IMR-90 (cell line): ENCODE data around the gene ENAH. TPM values are rescaled to one million over a fixed set of nuclear protein-coding genes. Genes with fewer than 3 reads are reported as not detected.
A peak's percentile ranks its signal among the peaks of the same experiment; 100 is the strongest.

ENCODE experiments used
- ATAC-seq: fragments of 200-7000 bp; cut with Tn5 transposase; 2 replicates; pipeline ENCODE4 v1.9.1; 2020; ENCODE audit warnings: low read depth, mild to moderate bottlenecking, moderate library complexity
- BruUV-seq: library from RNA; stranded (reverse); fragments of 400-500 nt; replicated peaks from 2 replicates; lab custom pipeline; 2021; lab: Mats Ljungman, UMichigan
- CTCF ChIA-PET: fragments of 300-600 bp; formaldehyde crosslinking; extraction: SDS; loops from one replicate; lab custom pipeline; 2021; ENCODE audit warnings: antibody characterized with exemption; lab: Yijun Ruan, JAX
- POLR2A ChIA-PET: fragments of 300-600 bp; sonication (Branson Sonifier 250); formaldehyde crosslinking; loops from one replicate; lab custom pipeline; 2022; ENCODE audit warnings: antibody characterized with exemption; ENCODE audit not compliant: unreplicated experiment; lab: Charles Lee
- DNase-seq: peaks from one replicate; pipeline ENCODE4 v3.0.0; 2013
- H2AFZ ChIP-seq: replicated peaks from 2 replicates; pipeline ENCODE3; 2013; ENCODE audit warnings: low read length, mild to moderate bottlenecking; ENCODE audit not compliant: poor library complexity
- H2AK5ac ChIP-seq: 2 replicates; pipeline ENCODE4 v1.6.1; 2013; ENCODE audit warnings: low read depth, low read length, inconsistent platforms
- H2AK9ac ChIP-seq: replicated peaks from 2 replicates; pipeline ENCODE3; 2013; ENCODE audit warnings: mild to moderate bottlenecking, low read depth, low read length, moderate library complexity; ENCODE audit not compliant: poor library complexity
- H2BK120ac ChIP-seq: 2 replicates; pipeline ENCODE4 v1.6.1; 2013; ENCODE audit warnings: low read depth, low read length, inconsistent platforms
- H2BK15ac ChIP-seq: 3 replicates; pipeline ENCODE4 v1.6.1; 2013; ENCODE audit warnings: low read depth, low read length, inconsistent platforms
- H2BK20ac ChIP-seq: 2 replicates; pipeline ENCODE4 v1.6.1; 2013; ENCODE audit warnings: low read depth, mild to moderate bottlenecking, inconsistent platforms, low read length, moderate library complexity
- H2BK5ac ChIP-seq: 2 replicates; pipeline ENCODE4 v1.6.1; 2013; ENCODE audit warnings: mild to moderate bottlenecking, low read depth, low read length, inconsistent platforms; ENCODE audit not compliant: poor library complexity, severe bottlenecking
- H3K14ac ChIP-seq: replicated peaks from 2 replicates; pipeline ENCODE4 v1.6.1; 2013; ENCODE audit warnings: low read depth, low read length, inconsistent platforms
- H3K18ac ChIP-seq: 2 replicates; pipeline ENCODE4 v1.6.1; 2013; ENCODE audit warnings: low read depth, low read length, control low read depth
- H3K23ac ChIP-seq: 2 replicates; pipeline ENCODE4 v1.6.1; 2013; ENCODE audit warnings: low read depth, low read length, inconsistent platforms
- H3K27ac ChIP-seq: 2 replicates; pipeline ENCODE4 v1.5.1; 2013; ENCODE audit warnings: mild to moderate bottlenecking, control low read depth, low read length; ENCODE audit not compliant: insufficient read depth
- H3K27me3 ChIP-seq: 2 replicates; pipeline ENCODE4 v1.6.1; 2013; ENCODE audit warnings: low read length; ENCODE audit not compliant: control insufficient read depth, insufficient read depth
- H3K36me3 ChIP-seq: 2 replicates; pipeline ENCODE4 v1.6.1; 2013; ENCODE audit warnings: low read length, mixed read lengths; ENCODE audit not compliant: control insufficient read depth, insufficient read depth
- H3K4ac ChIP-seq: 2 replicates; pipeline ENCODE4 v1.6.1; 2013; ENCODE audit warnings: low read depth, low read length, inconsistent platforms
- H3K4me1 ChIP-seq: 2 replicates; pipeline ENCODE4 v1.6.1; 2013; ENCODE audit warnings: low read length, mixed read lengths; ENCODE audit not compliant: control insufficient read depth, insufficient read depth
- H3K4me2 ChIP-seq: 2 replicates; pipeline ENCODE4 v1.6.1; 2013; ENCODE audit warnings: low read depth, mild to moderate bottlenecking, control low read depth, low read length, moderate library complexity
- H3K4me3 ChIP-seq: 2 replicates; pipeline ENCODE4 v1.5.1; 2013; ENCODE audit warnings: low read depth, mild to moderate bottlenecking, control low read depth, low read length, moderate library complexity; ENCODE audit not compliant: insufficient read depth
- H3K56ac ChIP-seq: 2 replicates; pipeline ENCODE4 v1.6.1; 2013; ENCODE audit warnings: low read length, inconsistent platforms; ENCODE audit not compliant: insufficient read depth; ENCODE audit errors: extremely low read depth
- H3K79me1 ChIP-seq, 2 experiments: 2 replicates each; pipeline ENCODE4 v1.6.1; 2013; ENCODE audit warnings: low read length in 2 of 2, inconsistent platforms in 1 of 2, low read depth in 1 of 2
- H3K9ac ChIP-seq: 2 replicates; pipeline ENCODE4 v1.6.1; 2013; ENCODE audit warnings: low read depth, low read length, control low read depth
- H3K9me1 ChIP-seq: 2 replicates; pipeline ENCODE4 v1.6.1; 2013; ENCODE audit warnings: low read length, inconsistent platforms; ENCODE audit not compliant: insufficient read depth
- H3K9me3 ChIP-seq: 2 replicates; pipeline ENCODE4 v1.6.1; 2013; ENCODE audit warnings: low read length; ENCODE audit not compliant: control insufficient read depth, insufficient read depth
- H4K20me1 ChIP-seq: 2 replicates; pipeline ENCODE4 v1.6.1; 2013; ENCODE audit warnings: low read length, inconsistent platforms; ENCODE audit not compliant: insufficient read depth
- H4K5ac ChIP-seq: 2 replicates; pipeline ENCODE4 v1.6.1; 2013; ENCODE audit warnings: mild to moderate bottlenecking, low read depth, low read length, control low read depth
- H4K8ac ChIP-seq, 2 experiments: 2 replicates each; pipeline ENCODE4 v1.6.1; 2013; ENCODE audit warnings: low read depth in 2 of 2, low read length in 2 of 2, control low read depth in 1 of 2, inconsistent platforms in 1 of 2
- H4K91ac ChIP-seq: 2 replicates; pipeline ENCODE4 v1.6.1; 2013; ENCODE audit warnings: low read depth, low read length, inconsistent platforms; ENCODE audit not compliant: insufficient read depth
- BHLHE40 ChIP-seq: fragments of 150-350 bp; IDR thresholded peaks from 2 replicates; pipeline ENCODE4 v1.6.1; 2016; ENCODE audit warnings: mild to moderate bottlenecking, low read depth, low read length
- CEBPB ChIP-seq: IDR thresholded peaks from 2 replicates; pipeline ENCODE4 v1.6.1; 2012; ENCODE audit warnings: low read depth, low read length, improper control_type of control experiment
- CTCF ChIP-seq: conservative IDR thresholded peaks from 2 replicates; pipeline ENCODE4 v1.5.1; 2012; ENCODE audit warnings: mild to moderate bottlenecking, low read depth, low read length, improper control_type of control experiment
- ELK1 ChIP-seq: fragments of 150-350 bp; IDR thresholded peaks from 2 replicates; pipeline ENCODE4 v1.6.1; 2016; ENCODE audit warnings: low read depth, mild to moderate bottlenecking, low read length, moderate library complexity, borderline replicate concordance
- MAZ ChIP-seq: IDR thresholded peaks from 2 replicates; pipeline ENCODE4 v1.6.1; 2012; ENCODE audit warnings: low read depth, mild to moderate bottlenecking, low read length, improper control_type of control experiment, moderate library complexity, borderline replicate concordance
- MXI1 ChIP-seq: IDR thresholded peaks from 2 replicates; pipeline ENCODE4 v1.6.1; 2012; ENCODE audit warnings: low read depth, mild to moderate bottlenecking, low read length, moderate library complexity, borderline replicate concordance
- NFE2L2 ChIP-seq: fragments of 150-350 bp; IDR thresholded peaks from 2 replicates; pipeline ENCODE4 v1.6.1; 2016; ENCODE audit warnings: low read depth, mild to moderate bottlenecking, low read length
- RAD21 ChIP-seq: IDR thresholded peaks from 2 replicates; pipeline ENCODE4 v1.6.1; 2012; ENCODE audit warnings: low read length, improper control_type of control experiment
- RFX5 ChIP-seq: IDR thresholded peaks from 2 replicates; pipeline ENCODE4 v1.8.0; 2012; ENCODE audit warnings: low read depth, mild to moderate bottlenecking, low read length, moderate library complexity
- SMC3 ChIP-seq: fragments of 150-350 bp; IDR thresholded peaks from 2 replicates; pipeline ENCODE4 v1.6.1; 2016; ENCODE audit warnings: low read depth, mild to moderate bottlenecking, antibody characterized with exemption, low read length, moderate library complexity
- USF2 ChIP-seq: fragments of 150-350 bp; IDR thresholded peaks from 2 replicates; pipeline ENCODE4 v1.6.1; 2017; ENCODE audit warnings: mild to moderate bottlenecking, antibody characterized with exemption, low read length, low read depth
- WGBS, 2 experiments: methylation state at CpG; one replicate each; pipeline versions ENCODE4 v1.1.5 to v1.1.7; 2013; ENCODE audit warnings: missing lambda C conversion rate in 2 of 2; ENCODE audit not compliant: insufficient read length in 1 of 2; ENCODE audit errors: extremely low coverage in 2 of 2; 5-methylcytosine and 5-hydroxymethylcytosine counted together
- dilution Hi-C: fragments of 300-500 bp; cut with HindIII; formaldehyde crosslinking; loops from one replicate; pipeline ENCODE4 v1.14.3; 2018; ENCODE audit warnings: low sequenced_read_pairs; ENCODE audit not compliant: unreplicated experiment
- in situ Hi-C: fragments of 300-500 bp; cut with MboI; formaldehyde crosslinking; loops from 3 replicates; pipeline ENCODE4 v1.14.3; 2019; ENCODE audit warnings: low sequenced_read_pairs, inconsistent platforms, mixed read lengths
- intact Hi-C: fragments of 100-400 bp; cut with micrococcal nuclease; formaldehyde crosslinking; loops from 2 replicates; pipeline ENCODE4 v1.10.0; 2022
- polyA plus RNA-seq, 3 experiments: library from polyadenylated mRNA; depleted of rRNA; stranded (reverse); fragments of >200 nt; gene quantifications; 2 replicates each; pipeline ENCODE4 v1.2.3, GENCODE V29; 2012; ENCODE audit warnings: low replicate concordance in 1 of 3
- total RNA-seq: library from RNA; depleted of rRNA; stranded (reverse); fragments of >200 nt; gene quantifications from 2 replicates; pipeline ENCODE4 v1.2.3, GENCODE V29; 2012

Gene ENAH
- total and polyA plus RNA-seq, 2 of the 4 experiments (the other 2 are of a cell fraction): 61.3 to 86.9 TPM

GRCh38 chr1:225697428-225697827 lies 44.5 kb upstream of the ENAH start:
- 0 out of 2 replicates have a peak overlapping the region, but pooled peaks have one; percentile 15 for H2BK120ac ChIP-seq
- in situ Hi-C loops: no loop called here
- H2BK20ac ChIP-seq: no peak overlapping the region; the same call in 1 of the 2 replicates
- no peak overlapping the region for H3K9ac ChIP-seq
- peak overlapping the region; percentile 78; the same call in 1 of the 2 replicates for H2AK5ac ChIP-seq
- no peak for DNase-seq
- no peak overlapping the region for H3K56ac ChIP-seq
- ChIA-PET CTCF (no interaction called here), POLR2A (no interaction called here)
- no peak for TF ChIP-seq MXI1
- TF ChIP-seq ELK1: no peak
- no peak for TF ChIP-seq CTCF
- no peak for TF ChIP-seq CEBPB
- no peak for TF ChIP-seq BHLHE40
- TF ChIP-seq USF2: no peak
- no peak for TF ChIP-seq RFX5
- no peak for TF ChIP-seq SMC3
- no peak for TF ChIP-seq NFE2L2
- TF ChIP-seq MAZ: no peak
- TF ChIP-seq RAD21: no peak
- no peak overlapping the region for H2BK5ac ChIP-seq
- peak overlapping the region; percentile 24 for H3K4ac ChIP-seq
- H3K79me1 ChIP-seq: no peaks in the 10 kb centered on the region
- H3K4me1 ChIP-seq: peaks cover 25% of the 10 kb centered on the region
- BruUV-seq: no TSS peak
- H3K14ac ChIP-seq: no peak overlapping the region
- H3K9me3 ChIP-seq: no peaks in the 10 kb centered on the region
- no peak overlapping the region for H2AK9ac ChIP-seq
- H4K5ac ChIP-seq: no peak overlapping the region; the same call in 1 of the 2 replicates
- H3K23ac ChIP-seq: no peak overlapping the region
- H4K8ac ChIP-seq: no peak overlapping the region
- intact Hi-C loops: loop anchor here (5.0 kb wide), 1 partner anchor 75 kb away; no protein-coding TSS in a partner anchor
- no peak for ATAC-seq
- H4K91ac ChIP-seq: no peak overlapping the region
- H3K4me3 ChIP-seq: no peak overlapping the region
- no peak overlapping the region for H2AFZ ChIP-seq
- no peak overlapping the region for H3K18ac ChIP-seq
- H3K9me1 ChIP-seq: peaks cover 5% of the 10 kb centered on the region
- peak overlapping the region; percentile 31; the same call in 2 of the 3 replicates for H2BK15ac ChIP-seq
- dilution Hi-C loops: no loop called here
- H3K36me3 ChIP-seq: no peaks in the 10 kb centered on the region
- no CpG with 5 or more reads among the region's 4 CpGs for WGBS, 2 experiments
- H3K27me3 ChIP-seq: no peaks in the 10 kb centered on the region; the same call in 1 of the 2 replicates
- H3K27ac ChIP-seq: no peak overlapping the region
- no peaks in the 10 kb centered on the region for H4K20me1 ChIP-seq
- H3K4me2 ChIP-seq: no peak overlapping the region
